PFSK-1 (cell line): ENCODE data around the gene ZNF14.

Experiments used
- FOXP2 ChIP-seq: optimal IDR thresholded peaks from 2 replicates; pipeline ENCODE3; 2011; ENCODE audit warnings: borderline replicate concordance, control low read depth, inconsistent platforms; ENCODE audit not compliant: insufficient read depth; ENCODE audit errors: extremely low read length, extremely low read depth
- POLR2AphosphoS5 ChIP-seq: IDR thresholded peaks from 2 replicates; pipeline ENCODE4 v1.6.1; 2012; ENCODE audit warnings: low read depth, mild to moderate bottlenecking, control low read depth, low read length, moderate library complexity
- SIN3A ChIP-seq: IDR thresholded peaks from 2 replicates; pipeline ENCODE4 v1.6.1; 2012; ENCODE audit warnings: mild to moderate bottlenecking, low read length, moderate library complexity, borderline replicate concordance; ENCODE audit not compliant: insufficient read depth
- TAF1 ChIP-seq: IDR thresholded peaks from 2 replicates; pipeline ENCODE4 v1.6.1; 2012; ENCODE audit warnings: low read length, control low read depth, borderline replicate concordance; ENCODE audit not compliant: insufficient read depth
- TF ChIP-seq, protein P1 (sequence below), 2 experiments: IDR thresholded peaks; 2 replicates each; pipeline versions ENCODE4 v1.6.1 to v1.8.0; 2011 to 2012; ENCODE audit warnings: low read depth in 2 of 2, low read length in 2 of 2, control low read depth in 1 of 2, inconsistent platforms in 1 of 2, mild to moderate bottlenecking in 1 of 2, moderate library complexity in 1 of 2; ENCODE audit not compliant: insufficient read depth in 1 of 2

ZNF14 gene

DNA sequence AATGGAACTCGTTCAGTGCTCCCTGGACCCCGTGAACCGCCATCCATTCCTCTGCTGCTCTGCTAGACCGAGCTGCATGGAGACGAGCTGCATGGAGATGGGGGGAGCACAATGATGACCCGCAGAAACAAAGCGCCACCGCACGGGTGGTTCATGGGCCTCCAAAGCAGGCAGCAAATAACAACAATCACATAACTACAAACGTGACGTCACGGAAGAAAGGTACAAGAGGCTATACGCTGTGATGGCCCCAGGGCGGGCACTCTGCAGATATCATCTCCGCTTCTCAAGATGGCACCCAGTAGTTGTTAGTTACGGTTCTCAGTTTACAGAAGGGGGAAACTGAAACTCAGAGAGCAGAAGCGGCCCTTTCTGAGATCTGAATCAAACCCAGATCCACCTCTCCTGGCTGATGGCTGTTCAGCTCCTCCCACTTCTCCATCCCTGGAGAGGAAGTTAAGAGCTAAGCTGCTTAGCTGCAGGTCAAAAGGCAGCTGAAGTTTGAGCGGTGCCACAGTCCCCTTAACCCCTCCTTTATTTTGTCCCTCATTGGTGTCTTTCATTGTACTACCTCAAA, 71.1 kb downstream of the ZNF14 start:
- no peak for TF ChIP-seq FOXP2
- no peak for TF ChIP-seq POLR2AphosphoS5
- TF ChIP-seq TAF1, result no peak
- TF ChIP-seq, protein P1, sequence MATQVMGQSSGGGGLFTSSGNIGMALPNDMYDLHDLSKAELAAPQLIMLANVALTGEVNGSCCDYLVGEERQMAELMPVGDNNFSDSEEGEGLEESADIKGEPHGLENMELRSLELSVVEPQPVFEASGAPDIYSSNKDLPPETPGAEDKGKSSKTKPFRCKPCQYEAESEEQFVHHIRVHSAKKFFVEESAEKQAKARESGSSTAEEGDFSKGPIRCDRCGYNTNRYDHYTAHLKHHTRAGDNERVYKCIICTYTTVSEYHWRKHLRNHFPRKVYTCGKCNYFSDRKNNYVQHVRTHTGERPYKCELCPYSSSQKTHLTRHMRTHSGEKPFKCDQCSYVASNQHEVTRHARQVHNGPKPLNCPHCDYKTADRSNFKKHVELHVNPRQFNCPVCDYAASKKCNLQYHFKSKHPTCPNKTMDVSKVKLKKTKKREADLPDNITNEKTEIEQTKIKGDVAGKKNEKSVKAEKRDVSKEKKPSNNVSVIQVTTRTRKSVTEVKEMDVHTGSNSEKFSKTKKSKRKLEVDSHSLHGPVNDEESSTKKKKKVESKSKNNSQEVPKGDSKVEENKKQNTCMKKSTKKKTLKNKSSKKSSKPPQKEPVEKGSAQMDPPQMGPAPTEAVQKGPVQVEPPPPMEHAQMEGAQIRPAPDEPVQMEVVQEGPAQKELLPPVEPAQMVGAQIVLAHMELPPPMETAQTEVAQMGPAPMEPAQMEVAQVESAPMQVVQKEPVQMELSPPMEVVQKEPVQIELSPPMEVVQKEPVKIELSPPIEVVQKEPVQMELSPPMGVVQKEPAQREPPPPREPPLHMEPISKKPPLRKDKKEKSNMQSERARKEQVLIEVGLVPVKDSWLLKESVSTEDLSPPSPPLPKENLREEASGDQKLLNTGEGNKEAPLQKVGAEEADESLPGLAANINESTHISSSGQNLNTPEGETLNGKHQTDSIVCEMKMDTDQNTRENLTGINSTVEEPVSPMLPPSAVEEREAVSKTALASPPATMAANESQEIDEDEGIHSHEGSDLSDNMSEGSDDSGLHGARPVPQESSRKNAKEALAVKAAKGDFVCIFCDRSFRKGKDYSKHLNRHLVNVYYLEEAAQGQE (IDR thresholded peaks at IDR 0.05; ENCODE audit: insufficient read depth in 1 of 2, low read depth in 2 of 2, low read length in 2 of 2), result no peak
- no peak for TF ChIP-seq SIN3A

DNA sequence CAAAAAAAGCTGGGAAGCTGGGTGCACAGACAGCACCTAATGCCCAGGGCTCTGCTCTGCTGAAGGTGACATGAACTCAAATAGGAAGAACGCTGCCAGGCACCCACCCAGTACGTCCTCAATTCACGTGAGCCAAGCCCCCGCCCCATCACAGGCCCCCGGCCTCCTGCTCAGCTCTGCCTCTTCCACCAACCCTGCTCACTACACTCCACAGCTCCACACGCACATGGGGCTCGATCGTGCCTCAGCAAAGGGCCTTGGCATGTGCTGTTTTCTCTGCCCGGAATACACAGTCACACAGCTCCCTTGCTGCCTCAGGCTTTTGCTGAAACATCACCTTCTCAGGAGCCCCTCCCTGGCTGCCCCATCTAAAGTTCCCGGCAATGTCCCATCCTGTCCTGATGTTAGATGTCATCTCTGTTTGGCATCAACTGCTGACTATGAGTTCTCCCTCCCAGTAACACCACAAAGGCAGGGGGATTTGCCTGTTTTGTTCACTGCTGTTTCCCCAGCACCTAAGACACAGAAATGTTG, 71.7 kb downstream of the ZNF14 start:
- TF ChIP-seq POLR2AphosphoS5, result no peak
- no peak for TF ChIP-seq FOXP2
- TF ChIP-seq SIN3A, result no peak
- no peak for TF ChIP-seq TAF1
- TF ChIP-seq, protein P1 (IDR thresholded peaks at IDR 0.05; ENCODE audit: insufficient read depth in 1 of 2, low read depth in 2 of 2, low read length in 2 of 2), result no peak
